HG03469 (cell line): Measurements from ENCODE around the gene IDS.
"Not testable (repeated sequence)": the region's sequence is repeated elsewhere in the genome, so short reads cannot be mapped to it uniquely, and the experiment has no call there.

Experiments
- ATAC-seq: cut with Tn5 transposase; IDR thresholded peaks from one replicate; pipeline ENCODE4 v1.9.1; 2021; ENCODE audit warnings: mild to moderate bottlenecking, moderate library complexity, moderate number of reproducible peaks; ENCODE audit not compliant: unreplicated experiment

Gene IDS

DNA sequence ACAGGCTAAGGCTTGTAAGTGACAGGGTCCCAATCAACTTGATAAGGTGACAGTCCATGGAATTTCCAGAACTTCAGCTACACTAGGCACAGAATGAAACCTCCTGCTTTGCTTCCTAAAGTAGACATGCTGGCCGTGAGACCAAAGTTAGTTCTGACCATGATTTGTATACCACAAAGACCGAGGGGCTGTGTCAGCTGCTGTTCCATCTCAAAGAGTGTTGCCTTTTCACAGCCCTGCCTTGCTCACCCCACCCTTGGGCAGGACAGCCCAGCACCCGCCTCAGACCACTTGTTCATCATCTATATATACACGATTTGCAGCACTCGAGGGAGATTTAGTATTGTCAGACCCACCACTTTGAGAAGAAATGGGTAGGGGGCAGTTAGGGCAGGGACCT lies 5.3 kb downstream of the IDS start:
- ATAC-seq: no peak

DNA sequence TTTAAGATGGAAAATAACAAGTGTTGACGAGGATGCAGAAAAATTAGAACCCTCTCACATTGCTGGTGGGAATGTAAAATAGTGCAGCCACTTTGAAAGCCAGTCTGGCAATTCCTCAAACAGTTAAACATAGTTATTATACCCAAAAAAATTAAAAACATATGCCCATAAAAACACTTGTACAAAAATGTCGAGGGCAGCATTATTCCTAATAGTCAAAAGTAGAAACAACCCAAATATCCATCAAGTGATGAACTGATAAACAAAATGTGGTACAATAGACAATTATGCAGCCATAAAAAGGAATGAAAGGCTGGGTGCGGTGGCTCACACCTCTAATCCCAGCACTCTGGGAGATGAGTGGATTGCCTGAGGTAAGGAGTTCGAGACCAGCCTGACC lies 6.3 kb downstream of the IDS start:
- ATAC-seq: no peak

DNA sequence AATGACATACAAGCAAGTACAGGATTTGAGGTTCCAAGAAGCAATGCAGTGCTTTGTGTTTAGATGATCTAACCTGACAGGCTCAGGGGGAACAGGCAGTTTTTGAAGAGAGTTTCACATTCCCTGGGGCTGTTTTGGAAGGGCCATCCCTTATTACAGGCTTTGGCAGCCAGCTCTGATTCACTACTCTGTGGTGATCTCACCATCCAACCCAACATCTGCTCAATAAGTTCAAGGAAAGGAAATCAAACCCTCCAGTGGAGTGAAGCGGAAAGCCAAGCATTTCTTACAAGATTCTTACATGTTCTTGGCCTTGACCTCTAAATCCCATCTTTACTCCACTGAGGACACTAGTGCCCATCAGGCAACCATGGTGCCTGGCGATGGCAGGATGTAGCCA lies 7.5 kb downstream of the IDS start:
- ATAC-seq: no peak

DNA sequence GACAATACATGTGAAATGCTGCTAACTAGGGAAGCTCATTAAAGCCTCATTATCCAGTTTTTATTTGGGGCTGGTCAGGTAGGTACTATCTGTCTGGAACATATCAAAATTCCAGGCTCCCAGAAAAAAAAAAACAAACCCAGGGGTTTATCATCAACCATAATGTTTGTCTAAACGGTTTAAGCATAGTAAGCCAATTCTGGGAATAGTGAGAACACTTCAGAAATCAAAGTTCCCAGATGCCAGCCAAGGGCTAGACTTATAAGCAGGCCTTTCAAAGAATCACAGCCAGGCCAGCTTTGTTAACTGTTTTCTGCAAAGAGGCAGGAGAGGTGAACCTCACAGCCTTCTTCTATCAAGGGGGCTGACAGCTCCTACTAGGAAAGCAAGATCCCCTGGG lies 8.1 kb downstream of the IDS start:
- no peak for ATAC-seq

DNA sequence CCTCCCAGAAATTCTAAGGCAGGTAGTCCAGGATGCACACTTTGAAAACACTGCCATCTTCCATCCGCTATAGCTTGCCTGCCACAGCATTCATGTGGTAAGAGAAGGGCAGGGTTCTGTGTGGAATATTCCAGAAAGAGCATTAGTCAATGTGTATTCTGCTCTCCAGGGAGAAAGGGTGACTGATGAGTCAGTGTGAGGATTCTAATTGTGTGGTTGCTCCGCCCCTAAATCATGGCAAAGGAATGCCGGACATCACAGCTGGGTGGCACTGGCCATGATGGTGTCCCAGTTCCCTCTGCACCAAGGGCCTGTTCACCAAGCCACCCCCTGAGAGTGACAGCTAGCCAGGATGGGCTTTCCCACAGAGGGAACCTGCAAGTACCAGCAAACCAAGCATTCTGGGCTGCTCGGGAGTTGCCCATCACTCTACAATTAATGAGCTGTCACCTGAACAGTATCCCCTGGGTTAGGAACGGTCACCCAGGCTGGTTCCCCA lies 9.5 kb downstream of the IDS start:
- no peak for ATAC-seq

DNA sequence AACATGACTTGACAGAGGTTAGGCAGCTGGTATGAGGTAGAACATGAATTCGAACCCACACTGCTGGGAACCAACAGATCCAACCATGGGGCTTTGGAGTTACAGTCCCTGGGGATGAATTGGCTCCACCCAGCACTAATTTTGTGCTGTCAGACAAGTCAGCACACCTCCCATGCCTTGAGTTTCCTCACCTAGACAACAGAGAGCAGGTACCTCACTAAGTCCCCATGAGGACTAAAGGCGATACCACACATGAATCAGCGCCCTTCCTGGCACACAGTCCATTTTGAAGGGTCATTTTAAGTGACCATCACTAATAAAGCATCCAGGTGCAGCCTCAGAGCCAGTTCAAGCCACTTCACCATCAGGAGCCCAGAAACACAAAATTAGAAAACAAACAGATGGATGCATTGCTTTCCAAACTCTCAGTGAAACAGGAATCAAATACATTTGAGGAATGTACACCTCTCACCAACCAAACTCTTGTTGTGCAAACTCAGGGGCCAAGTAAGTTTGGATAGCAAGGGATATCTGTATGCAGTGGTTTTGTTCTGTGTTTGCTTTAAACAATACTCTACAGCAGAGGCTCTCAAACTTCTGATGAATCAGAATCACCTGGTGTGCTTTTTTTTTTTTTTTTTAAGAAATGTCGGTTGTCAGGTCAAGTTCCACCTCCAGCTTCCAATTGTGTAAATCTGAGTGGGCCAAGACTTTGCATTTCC lies 10.1 kb downstream of the IDS start:
- ATAC-seq: no peak

DNA sequence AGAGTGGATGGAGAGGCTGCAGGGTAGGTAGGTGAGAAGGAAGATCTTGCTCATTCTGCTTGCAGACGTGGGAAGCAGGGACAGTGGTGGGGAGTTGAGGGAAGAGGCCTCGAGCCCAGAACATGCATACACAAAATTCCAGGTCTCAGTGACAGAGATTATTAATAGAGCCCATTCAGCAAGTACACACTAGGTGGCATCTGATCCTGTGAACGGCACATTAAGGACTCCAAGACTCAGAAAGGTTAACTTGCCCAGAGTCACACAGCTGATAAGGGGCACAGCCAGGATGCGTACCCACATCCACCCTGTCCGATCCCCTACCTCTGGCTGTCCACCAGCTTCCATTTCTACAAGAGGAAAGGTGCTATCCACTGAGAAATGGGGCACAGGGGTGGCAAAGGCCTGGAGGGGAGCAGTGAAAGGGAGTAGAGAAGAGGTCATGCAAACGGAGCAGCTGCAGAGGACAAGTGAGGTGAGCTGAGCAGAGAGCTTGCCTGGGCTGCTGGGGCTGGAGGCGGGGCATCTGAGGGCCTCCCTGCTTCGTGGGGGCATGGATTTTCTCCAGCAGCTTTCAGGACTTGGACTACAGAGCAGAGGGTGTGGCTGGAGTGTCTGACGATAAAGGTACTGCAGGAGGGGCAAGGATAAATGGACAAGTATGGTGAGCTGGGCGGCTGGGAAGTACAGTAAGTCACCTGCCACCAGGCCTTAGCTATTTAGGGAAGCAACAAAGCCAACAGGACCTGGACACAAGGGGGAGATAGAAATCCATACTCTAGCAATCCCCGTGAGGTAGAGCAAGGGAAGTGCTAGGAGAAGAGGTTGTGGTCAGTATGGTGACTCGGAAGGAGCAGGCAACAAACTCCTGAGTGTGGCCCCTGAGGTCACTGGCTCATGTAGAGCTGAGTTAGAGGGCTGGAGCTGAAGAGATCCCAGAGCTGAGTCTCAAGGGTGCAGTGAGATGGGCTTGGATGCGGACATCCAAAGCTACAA lies 11.2 kb downstream of the IDS start:
- no peak for ATAC-seq

DNA sequence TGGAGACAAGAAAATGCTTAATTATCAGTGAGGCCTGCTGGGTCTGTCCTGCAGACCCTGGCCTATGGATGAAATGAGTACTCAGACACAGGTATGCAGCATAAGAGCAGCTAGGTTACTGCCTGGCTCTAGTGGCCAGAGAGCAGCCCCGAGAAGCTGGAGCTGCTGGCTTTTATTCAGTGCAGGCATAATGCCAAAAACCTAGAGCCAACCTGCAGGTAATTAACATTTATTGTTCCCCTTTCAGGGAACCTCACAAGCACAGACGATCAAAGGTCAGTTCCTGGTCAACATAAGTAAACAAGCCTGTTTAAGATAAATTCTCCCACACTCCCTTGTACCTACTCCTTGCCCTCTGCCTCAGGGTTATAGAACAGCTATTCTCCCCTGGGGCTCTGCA lies 13.3 kb downstream of the IDS start:
- no peak for ATAC-seq

DNA sequence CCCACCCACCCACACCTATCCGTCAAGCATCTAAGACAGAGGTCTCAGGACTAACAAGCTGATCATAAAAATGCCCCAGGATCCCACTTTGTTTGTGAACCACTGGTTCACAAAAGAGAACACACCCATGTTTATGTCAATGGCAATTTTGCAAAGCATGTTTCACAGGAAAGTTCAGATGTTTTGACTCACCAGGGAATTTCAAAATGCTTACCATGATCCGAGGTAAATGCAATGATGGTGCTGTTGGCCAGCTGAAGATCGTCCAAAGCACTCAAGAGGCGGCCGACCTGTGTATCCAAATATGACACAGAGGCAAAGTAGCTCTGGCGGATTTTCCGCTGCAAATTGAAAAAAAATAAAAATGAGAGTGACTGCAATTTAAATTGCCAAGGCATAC lies 15.0 kb downstream of the IDS start:
- ATAC-seq: no peak

DNA sequence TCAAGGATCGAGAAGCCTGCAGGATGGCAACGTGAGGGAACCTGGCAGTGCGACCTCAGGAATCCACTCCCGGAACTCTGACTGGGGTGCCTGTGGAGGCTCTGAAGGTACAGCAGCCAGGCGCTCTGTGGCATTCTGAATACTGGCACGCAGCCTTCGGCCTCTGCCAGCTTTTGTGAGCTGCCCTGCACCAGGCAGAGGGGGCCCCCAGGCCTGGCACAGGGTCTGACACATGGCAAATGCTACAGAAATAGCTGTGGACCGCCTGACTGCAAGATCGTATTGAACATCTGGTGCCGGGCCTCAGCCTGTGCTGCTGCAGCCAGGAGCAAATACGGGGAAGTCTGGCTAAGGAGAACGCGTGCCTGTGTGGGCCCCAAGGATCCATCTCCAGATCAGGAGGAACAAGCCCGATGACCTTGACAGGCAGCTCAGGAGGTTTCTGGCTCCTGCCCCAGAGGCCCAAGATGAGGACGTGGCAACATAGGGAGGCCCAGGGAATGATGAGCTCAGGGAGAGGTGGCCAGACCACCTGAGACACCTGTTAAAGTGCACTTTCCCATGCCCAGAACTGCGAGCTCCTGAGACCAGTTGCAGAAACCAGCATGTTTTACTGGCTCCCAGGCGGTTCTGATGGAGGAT lies 16.6 kb downstream of the IDS start:
- not testable (repeated sequence) for ATAC-seq

DNA sequence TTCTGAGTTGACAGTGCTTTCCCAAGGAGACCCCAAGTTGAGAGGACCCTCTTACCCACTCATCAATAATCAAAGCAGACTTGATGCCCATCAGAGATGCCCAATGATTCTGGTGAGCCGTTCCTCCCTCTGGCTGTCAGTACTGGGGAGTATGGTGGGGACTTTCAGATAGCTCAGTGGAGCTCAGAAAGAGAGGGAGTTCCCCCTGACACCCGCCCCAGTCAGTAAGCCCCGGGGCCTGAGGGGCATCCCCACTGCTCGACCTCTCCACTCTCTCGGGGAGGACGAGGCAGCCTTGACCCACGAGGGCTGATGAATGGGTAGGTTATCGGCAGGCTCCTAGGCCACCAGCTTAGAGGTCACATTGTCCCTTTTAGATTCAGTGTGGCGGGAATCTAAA lies 17.1 kb downstream of the IDS start:
- not testable (repeated sequence) for ATAC-seq

DNA sequence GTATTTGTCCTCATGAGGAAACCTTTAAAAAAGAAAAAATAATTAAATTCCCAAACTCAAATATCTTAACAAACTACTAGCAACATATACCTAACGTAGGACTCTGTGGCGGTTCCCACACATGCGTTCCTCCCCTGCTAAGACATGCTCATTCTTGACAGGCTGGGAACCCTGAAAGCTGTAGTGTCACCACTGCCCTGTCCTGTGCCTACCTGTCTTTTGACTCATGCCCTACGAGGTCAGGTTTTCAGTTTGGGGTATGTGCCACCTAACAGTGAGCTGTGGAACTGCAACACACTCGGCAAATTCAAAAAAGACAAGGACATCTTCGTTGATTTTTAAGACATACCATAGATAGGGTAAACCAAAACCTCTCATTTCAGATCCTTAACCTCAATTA lies 17.8 kb downstream of the IDS start:
- no peak for ATAC-seq

DNA sequence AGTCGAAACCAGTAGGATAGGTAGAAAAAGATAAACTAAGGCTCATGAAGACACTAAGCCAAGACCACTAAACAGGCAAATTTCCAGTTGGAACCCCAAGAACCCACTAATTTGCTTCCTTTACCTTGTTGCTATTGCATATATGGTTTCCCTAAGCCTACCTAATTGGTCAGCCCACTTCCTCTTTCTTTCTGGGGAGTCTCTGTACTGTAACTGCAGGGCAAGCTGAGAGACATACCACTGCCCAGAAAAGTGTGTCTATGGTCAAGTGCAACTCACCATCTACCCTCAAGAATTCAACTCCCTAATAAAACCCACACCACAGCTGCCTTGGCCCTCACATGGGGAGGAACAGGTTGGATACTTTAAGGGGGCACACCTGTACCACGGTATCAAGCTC lies 28.6 kb downstream of the IDS start:
- ATAC-seq: no peak

DNA sequence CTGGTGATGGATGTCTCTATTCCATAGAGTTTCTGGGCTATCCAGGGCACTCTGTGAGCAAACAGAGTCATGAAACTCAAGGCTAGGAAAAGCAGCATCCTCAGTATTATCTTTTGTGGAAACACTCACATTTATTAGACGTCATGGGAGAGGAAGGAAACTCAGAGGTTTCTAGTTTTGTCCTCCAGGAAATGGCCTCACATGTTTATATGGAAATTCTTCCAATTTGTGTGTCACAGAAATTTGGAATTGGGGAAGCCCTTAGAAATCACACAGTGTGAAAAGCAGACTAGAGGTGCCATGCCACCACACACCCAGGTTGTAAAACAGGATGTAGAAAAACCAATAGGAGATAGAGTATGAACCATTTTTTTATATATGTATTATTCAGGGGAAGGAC lies 31.1 kb downstream of the IDS start:
- ATAC-seq: no peak

DNA sequence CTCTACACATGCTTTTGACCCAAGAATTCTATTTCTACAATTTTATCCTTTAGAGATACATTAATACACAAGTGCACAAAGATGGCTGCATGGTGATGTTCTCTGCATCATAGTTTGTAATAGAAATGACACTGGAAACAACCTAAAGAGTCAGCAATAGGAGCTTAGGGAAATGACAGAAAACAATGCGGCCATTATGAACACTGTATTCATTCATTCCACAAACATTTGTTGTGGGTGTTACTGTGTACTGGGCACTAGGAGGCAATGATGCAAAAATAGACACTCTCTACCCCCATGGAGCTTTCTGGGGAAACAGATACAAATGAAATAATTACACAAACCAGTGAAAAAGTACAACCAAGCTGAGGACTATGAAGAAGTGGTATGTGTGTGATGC lies 32.0 kb downstream of the IDS start:
- no peak for ATAC-seq

DNA sequence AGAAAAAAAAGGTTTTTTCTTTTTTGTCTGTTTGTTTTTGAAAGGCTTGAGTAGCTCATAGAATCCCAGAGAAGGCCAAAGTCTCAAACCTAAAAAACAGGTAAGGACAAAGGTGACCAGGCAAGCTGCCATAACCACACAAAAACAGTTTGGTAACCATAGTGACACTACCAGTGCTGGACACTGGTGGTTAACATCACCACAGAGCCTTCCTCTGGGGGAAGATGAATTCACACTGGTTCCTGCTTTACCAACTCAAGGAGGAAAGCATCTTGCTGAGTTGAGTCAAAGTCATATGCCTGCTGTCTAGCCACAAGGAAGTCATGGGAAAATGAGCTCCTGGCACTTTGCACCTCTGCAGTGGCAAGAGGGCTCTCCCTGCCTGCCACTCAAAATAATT lies 32.5 kb downstream of the IDS start:
- ATAC-seq: no peak

DNA sequence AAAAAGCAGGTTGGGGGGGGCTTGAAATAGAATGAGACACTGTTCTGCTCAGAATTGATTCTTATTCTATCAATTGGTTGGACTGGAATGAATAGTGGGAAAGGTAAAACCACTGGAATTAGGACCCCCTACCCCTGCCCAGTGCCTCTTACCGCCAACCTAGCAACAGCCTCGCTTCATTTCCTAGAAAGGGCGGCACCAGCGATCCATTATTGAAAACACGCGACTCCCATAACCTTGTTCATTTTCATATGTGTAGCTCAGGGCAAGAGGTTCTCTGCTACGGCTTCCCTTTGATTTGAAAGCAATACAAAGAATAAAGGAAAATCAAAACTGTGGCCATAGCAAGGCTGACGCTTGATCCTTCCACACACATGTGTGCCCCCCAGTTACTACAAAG lies 33.7 kb downstream of the IDS start:
- ATAC-seq: no peak

DNA sequence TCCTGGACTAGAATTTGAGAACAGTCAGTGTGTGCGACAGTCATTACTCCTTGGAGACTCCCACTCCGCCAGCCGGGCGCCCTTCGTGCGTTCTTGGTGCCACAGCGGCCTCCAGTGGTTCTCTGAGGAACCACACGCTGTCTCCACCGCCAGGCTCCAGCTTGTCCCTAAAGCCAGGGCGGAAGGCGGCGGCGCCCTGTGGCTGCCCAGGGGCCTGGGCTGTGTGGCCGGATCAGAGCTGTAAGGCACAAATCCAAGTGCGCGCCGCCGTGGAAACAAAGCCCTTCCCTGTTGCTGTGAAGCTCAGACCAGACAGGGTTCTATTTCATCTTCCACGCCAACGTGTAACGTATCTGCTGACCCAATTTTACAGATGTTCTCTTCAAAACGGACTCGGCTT lies 34.2 kb downstream of the IDS start:
- peak; percentile 80 for ATAC-seq

DNA sequence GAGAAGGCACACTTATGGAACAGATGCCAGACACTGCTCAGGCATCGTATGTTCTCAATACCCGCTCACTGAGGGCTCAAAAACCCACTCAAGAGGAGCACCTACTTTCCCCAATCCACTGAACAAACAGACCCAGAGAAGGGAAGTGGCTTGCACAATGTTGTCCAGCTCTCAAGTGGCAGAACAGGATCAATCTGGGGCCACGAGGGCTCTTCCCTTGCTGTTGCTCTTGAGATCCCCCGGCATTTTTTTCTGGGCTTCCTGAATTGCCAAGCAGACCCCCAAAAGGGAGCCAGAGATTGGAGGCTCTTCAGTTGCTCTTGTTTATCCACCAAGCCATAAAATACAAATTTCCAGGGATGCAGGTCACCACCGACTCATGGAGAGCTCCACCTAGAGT lies 35.7 kb downstream of the IDS start:
- ATAC-seq: no peak

DNA sequence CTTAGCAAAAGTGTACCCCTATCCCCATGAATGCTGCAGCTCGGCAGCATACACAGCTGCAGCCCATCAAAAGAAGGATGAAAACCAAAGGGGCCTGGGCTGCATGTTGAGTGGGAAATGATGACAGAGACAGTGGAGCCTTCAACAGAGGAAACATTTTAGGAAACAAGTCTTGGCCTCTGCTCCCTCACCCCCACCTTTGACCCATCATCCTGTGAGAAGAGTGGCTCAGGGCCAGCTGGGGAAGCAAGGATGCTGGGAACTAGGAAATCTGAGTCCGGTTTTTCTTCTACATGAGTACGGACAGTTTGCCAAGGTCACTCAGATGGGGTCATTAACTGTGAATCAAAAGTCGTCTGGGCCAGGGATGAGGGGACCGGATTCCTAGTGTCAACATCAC lies 37.2 kb downstream of the IDS start:
- no peak for ATAC-seq

DNA sequence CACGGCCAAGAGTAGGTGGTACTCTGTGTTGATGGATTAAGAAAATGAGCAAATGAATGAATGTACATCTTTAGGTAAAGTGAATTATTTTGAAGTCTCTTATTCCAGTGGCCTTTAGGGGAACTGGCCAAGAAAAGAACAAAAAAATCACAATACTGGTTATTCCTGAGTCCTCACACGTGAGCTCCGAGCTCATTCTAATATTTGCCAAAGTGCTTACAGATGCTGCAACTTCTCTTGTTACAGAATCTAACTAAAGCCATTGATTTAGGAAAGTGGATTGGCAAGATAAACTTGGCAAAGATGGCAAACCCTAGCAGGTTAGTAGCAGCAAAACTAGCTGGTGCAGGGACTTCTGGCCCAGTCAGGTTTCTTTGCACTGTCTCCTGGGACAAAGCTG lies 37.6 kb downstream of the IDS start:
- ATAC-seq: no peak

DNA sequence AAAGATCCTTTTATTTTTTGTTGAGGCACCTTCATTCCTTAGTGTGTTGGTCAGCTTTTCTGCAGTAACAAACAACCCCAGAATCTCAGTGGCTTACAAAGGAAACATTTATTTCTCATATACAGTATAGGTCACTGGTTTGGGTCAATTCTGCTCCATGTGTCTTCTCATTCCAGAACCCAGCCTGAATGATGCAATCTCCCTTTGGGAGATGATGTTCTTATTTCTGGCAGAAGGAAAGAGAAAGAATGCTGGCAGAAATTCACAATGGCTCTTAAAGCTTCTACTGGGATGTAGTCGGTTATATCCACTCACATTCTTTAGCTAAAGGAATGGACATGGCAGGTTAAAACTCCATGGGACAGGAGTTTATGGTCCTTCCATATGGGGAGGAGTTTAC lies 42.3 kb downstream of the IDS start:
- ATAC-seq: no peak
